Measurements from ENCODE around the gene KLHL22.

KLHL22 gene

DNA sequence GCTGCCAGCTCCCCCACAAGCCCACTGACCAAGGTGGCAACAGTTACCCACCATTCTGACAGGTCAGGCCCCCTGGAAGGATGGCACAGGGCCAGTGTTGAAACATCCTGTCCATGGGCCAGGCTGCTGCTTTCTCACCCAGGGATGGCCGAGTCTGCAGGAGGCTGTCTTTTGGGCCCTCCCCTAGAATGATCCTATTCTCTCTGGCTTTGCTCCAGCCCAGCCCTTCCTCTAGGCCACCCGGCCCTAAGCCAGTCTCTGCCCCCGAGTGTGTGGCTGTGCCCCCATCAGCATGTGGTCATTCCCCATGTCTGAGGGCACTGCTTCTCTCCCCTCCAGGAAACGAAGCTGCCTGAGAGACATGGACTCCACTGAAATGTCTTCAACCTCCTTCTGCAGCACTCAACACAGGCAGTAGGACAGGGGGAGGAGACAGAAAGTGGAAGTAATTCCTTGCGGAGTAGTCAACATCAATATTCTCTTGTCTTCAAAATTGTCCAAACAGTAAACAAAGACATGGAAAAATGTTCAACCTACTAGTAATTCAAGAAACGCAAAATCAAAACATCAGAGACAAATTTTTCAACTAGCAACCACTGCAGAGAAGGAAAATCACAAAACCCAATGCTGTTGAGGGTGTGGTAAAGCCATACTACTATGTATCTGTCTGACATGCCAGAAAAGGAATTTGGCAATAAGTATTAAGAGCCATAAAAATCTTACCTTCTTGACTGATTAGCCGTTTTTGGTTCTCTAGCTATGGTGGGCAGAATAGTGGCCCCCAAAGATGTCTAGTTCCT, 52.9 kb downstream of the KLHL22 start:
- DNase-seq: no peak

- DNase-seq: no peak
These were observed 53.7 kb downstream of the KLHL22 start for GRCh38 chr22:20441631-20442484.

DNA sequence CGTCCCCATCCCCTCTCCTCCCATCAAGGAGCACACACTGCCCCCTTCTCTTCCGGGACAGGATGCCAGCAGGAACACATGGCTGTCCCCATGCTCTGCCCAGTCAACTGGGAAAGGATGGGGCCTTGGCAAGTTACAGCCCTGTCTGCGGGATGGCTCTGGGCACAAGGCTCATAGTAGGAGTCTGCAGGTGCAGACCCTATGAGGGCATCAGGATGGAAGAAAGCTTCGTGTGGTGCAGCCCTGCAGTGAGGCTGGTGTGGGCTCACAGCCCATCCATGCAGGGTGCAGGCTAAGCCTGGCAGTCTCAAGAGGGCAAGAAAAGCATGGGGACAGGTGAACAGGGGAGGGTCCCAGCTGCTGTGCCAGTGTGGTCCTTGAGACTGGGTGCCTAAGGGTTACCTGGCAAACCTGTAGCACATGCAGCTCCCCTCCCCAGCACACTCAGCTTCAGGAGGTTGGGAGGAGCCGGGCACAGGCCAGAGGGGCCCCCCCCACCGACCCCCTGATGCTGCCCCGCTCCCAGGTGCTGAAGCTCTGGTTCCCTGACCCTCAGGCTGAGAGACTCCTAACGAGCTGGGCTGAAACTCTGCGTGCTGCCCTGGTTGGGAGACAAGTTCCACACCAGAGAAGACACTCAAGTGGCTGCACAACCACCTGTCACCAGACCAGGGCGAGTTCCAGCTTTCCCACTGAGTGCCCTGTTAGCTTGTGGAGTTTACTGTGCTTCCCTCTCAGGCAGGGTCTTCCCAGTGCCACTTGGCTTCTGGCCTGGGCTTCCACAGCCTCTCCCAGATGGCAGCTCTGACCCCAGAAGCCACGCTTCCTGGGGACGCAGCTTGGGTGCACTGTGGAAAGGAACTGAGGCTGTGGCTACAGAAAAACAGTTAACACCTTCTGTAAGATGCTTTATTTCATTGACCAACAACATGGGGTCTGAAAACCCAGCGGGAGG, 54.7 kb downstream of the KLHL22 start:
- DNase-seq: no peak

GRCh38 chr22:20439928-20440575, 55.5 kb downstream of the KLHL22 start:
- DNase-seq: no peak

DNA sequence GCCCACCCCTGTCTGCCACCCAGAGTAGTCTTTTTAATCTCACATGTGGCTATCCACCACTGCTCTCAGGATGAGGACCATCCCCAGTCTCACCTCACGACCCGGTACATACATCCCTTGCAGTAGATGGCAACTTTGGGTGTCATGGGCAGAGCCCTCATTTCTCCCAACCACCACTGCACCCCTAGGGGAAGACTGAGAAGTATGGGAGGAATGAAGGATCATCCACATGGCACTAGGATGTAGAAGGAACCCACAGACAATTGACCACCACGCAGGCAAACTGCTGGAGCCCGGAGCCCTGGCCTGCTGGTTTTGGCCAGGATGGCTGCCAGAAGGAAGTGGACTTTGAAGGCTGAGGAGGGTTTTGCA, 56.1 kb downstream of the KLHL22 start:
- no peak for DNase-seq

GRCh38 chr22:20438678-20439492, 56.7 kb downstream of the KLHL22 start:
- no peak for DNase-seq

GRCh38 chr22:20438427-20438677, 57.2 kb downstream of the KLHL22 start:
- DNase-seq: no peak

- no peak for DNase-seq
These were observed 57.8 kb downstream of the KLHL22 start, which contains the start of gene SCARF2 for GRCh38 chr22:20437613-20438426. Gene SCARF2, minus strand, starts transcription at chr22:20437825. Its CDS starts 71 bp downstream, at chr22:20437754.

GRCh38 chr22:20436768-20437612, 58.6 kb downstream of the KLHL22 start:
- DNase-seq: no peak

DNA sequence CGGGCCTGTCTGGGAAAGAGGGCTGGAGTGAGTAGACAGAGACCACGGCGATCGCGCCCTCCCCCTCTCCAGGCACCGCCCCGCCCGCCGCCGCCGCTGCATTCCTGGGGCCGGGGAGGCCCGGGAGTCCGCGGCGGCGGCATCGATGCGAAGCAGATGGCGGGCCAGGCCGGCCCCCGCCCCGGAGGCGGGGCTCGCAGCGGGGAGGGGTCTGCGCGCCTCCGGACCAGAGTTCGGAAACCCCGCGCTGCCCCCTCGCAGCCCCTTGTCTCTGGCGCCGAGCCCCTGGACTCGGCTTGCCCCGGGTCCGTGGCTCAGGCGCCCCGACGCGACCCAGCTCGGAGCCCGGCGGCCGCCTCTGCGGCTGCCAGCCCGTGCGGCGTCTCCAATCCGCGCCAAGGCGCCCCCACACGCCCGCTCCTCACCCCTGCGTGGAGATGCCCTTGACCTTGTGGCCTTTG, 59.3 kb downstream of the KLHL22 start:
- no peak for DNase-seq

GRCh38 chr22:20435436-20436306, 59.9 kb downstream of the KLHL22 start:
- no peak for DNase-seq

GRCh38 chr22:20434773-20435172, 60.8 kb downstream of the KLHL22 start:
- DNase-seq: no peak

DNA sequence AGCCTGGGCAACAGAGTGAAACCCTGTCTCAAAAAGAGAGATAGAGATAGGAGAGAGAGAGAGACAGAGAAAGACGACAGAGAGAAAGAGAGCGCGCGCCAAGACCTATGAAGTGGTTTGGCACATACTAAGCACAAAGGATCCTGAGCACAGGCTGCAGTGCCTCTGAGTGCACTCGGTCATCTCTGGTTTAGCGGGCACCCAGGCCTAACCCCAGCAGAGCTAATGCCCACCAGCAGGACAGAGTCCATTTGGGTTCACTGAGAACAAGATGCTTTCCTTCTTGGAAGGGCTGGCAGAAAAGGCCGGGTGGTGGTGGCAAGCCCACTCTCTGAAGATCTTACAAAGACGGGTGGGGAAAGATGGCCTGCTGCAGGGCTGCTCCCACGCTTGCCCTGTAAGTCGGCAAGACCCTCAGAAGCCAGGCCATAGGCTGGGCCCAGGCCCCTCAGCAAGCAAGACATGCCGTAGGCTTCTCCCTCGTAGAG, 61.3 kb downstream of the KLHL22 start:
- no peak for DNase-seq

GRCh38 chr22:20433686-20434241, 61.8 kb downstream of the KLHL22 start:
- DNase-seq: no peak

GRCh38 chr22:20433191-20433590, 62.4 kb downstream of the KLHL22 start:
- DNase-seq: no peak

- DNase-seq: no peak
These were observed 63.3 kb downstream of the KLHL22 start for GRCh38 chr22:20432244-20432686.

- DNase-seq: no peak
These were observed 63.9 kb downstream of the KLHL22 start for GRCh38 chr22:20431511-20432192.

All from NCI-H1436 (cell line).